Cardiac septum (tissue), 1 donor: ENCODE data around the gene PSMA7. TPM values are rescaled to one million over a fixed set of nuclear protein-coding genes. Genes with fewer than 3 reads are reported as not detected.
"Not testable (repeated sequence)": the region's sequence is repeated elsewhere in the genome, so short reads cannot be mapped to it uniquely, and the experiment has no call there.

ENCODE experiments used
- DNase-seq: peaks from one replicate; pipeline ENCODE4 v3.0.0-alpha.2; 2020; ENCODE audit warnings: low spot score
- intact Hi-C: fragments of 100-400 bp; cut with DNase I; formaldehyde crosslinking; loops from one replicate; pipeline ENCODE4 v1.14.0; 2022
- total RNA-seq: library from RNA; stranded (reverse); fragmentation: NEBNext Ultra II Directional; extraction: Animal tissue kit (Norgen Biotek cat#: 25700); gene quantifications from one replicate; pipeline ENCODE4 v1.2.1, GENCODE V29; 2021
- donor health status: DM: no; HTN: no; CAD: no.

The PSMA7 gene
- total RNA-seq, 1 donor from 2014 or later, result 198 TPM

DNA sequence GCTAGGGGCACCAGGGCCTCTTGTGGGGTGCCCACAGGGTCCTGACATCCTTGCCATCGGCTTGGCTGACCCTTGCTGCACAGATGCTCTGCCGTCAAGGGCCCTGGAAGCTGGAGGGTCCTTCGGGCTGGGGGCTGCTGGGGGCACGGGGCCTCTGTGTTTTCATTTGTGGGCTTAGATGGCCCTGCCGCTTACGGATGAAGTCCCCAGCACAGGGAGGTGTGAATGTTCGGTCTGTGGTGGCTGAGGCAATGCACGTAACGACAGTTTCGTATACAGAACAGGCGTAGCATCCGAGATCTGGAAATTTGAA is 14.8 kb upstream of the PSMA7 start:
- no peak for DNase-seq
- intact Hi-C loops, result loop anchor here (5.0 kb wide), 1 partner anchor 146 kb away; no protein-coding TSS in a partner anchor

DNA sequence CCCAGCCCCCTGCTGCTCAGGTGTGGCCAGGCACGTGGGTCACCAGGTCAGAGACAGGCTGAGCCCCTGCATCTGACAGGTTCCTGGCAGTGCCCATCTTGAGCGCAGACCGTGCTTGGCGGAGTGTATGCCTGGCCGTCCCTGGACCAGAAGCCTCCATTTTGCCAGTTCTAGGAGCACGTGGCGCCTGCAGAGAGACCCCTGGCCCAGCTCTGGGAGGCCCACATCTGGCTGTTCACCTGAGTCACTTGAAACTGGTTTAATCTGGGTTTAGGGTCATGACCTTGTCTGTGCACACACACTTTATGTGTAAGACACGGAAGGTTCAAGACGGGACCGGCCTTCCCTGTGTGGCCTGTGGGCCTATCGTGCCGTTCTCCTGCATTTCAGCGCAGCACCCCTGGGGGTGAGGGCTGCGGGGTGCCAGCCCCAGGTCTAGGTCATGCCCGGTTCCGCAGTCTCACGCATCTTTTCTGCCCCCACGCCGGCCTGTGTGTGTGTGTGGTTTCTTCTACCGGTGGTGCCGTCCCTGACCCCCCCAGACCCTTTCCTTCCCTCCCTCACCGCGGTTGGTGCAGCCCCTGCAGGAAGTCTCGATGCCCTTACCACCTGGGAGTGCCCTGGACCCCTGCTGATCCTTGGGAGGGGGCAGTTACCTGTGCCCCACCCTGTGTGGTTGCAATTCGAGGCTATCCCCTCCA is 14.3 kb upstream of the PSMA7 start:
- intact Hi-C loops, result loop anchor here (5.0 kb wide), 1 partner anchor 145 kb away; no protein-coding TSS in a partner anchor
- no peak for DNase-seq

DNA sequence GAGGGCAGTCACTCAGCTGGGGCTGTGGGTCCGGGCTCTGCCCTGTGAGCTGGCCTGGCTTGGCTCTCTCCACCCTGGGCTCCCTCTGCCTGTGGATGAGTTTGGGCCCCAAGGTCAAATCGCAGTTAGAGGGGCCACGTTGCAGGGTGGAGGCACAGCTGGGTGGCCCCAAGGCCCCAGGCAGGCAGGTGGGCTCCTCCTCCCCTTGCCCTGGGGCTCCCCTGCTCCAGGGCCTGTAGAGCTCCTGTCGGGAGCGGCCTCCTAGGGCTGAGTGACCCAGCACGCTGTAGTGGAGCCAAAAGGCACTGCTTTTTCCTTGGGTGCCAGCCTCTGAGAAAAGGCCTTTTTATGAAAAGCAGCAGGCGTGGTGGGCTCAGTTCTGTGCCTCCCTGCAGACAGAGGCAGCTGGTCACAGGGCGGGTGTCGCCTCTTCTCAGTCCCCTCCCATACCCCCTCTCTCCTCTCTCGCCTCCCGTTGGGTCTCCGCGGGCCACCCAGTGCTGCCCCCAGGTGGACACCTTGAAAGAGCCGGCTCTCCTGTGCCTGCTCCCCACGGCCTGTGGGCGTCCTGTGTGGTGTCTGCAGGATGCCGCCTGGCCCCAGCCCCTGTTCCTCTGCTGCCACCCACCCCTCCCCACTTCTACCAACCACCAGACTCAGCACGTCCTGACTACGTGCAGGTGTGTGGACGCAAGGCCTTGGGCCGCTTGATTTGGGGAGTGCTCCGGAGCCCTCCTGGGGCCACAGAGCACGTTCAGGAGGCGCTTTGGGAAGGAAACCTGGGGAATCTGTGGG is 13.6 kb upstream of the PSMA7 start:
- intact Hi-C loops, result loop anchor here (5.0 kb wide), 1 partner anchor 144 kb away; no protein-coding TSS in a partner anchor
- peak; percentile 88 for DNase-seq

DNA sequence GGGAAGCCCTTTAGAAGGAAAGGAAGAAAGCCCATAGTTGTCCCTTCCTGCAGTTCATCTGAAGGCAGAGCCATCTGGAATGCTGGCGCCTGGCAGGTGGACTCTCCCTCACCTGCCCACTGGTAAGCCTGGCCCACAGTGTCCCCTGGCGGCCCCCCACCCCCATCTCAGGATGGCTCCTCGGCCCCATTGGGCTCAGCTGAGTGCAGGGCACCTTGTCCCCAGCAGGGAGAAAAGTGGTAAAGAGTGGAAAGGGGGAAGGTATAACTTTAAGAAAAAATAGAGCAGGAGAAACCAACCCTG is 13.0 kb upstream of the PSMA7 start:
- intact Hi-C loops, result loop anchor here (5.0 kb wide), 1 partner anchor 144 kb away; no protein-coding TSS in a partner anchor

DNA sequence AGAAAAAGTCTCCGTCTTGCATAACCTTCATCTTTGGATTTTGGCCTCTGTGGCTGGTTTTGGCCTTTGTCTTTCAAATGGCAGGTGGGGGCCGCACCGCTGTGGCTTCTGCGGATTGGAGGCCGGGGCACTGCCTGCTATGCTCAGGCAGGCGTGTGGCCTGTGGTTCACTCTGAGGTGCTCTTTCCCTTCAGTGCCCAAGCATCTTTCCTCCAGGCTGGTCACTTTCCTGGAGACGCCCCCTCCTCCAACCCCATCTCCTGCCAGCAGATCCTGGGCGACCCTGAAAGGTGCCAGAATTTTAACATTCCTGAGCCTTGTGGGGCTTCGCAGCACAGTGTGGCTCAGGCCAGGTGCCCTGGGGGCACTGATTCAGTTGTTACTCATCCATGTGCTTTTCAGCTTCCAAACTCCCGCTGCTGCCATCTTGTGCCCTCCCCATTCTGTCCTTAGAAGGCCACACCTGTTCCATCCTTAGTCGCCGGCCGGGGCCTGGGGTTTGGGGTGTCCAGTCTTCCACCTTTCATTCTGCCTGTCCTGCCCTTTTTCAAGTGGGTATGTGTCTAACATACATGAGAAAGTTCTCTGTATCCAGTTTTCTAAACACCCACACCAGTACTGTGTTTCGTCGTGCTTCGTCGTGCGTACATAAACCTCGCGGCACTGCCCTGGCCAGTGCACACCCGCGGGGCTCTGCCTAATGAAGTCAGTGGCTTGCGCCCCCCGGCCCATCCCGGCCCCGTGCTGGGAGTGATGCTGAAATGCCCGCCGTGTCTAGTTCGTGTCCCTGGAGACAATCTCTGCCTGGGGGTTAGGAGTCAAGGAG is 12.4 kb upstream of the PSMA7 start:
- DNase-seq, result no peak
- intact Hi-C loops, result loop anchor here (5.0 kb wide), 1 partner anchor 143 kb away; no protein-coding TSS in a partner anchor

More for the DNA sequence above, 13.0 kb upstream of the PSMA7 start:
- DNase-seq, result no peak

DNA sequence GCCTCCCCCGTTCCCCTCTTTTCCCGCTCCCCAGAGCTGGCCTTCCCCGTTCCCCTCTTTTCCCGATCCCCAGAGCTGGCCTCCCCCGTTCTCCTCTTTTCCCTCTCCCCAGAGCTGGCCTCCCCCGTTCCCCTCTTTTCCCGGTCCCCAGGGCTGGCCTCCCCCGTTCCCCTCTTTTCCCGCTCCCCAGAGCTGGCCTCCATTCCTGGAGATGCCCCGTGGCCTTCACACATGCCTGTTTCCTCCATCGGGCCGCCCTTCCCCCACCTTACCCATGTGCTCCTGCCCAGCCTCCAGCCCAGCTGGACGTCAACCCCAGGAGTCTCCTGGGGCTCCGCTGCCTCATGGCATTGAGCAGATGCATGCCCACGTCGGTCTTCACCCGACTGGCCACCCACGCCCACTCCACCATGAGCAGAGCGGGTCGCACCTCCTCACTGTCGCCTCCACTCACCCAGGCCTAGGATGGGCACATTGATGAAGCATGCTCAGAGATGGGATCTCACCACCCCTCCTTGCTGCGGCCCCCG is 8.7 kb upstream of the PSMA7 start:
- intact Hi-C loops, result no loop called here
- DNase-seq, result no peak

DNA sequence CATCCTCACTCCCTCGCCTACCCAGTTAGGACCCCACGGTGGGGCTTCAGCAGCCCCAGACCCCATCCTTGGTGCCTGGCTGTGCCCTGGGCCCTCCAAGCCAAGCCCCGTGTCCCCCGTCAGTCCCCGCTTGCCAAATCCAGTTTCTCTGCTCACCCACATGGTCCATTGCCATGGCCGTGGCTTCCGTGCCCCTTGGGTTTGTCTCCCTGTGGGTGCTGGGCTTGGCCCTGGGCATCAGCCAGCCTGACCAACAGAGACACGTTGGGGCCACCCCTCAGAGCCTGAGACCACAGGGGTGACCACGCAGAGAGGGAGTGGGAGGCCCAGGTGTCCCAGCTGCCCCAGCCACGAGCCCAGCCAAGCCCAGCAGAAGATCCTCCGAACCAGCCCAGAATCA is 8.0 kb upstream of the PSMA7 start:
- no peak for DNase-seq
- intact Hi-C loops, result no loop called here

DNA sequence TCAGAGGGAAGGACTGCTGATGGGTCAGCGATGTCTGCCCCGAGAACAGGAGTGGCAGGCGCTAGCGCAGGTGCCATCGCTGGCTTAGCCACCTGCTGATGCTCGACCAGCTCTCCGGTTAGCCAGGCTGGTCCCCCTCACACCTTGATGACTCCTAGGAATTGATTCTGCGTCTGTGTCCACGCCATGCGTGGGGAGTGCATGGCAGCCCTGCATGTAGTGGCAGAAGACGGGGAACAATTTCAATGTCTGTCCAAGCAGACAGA is 7.0 kb upstream of the PSMA7 start:
- no peak for DNase-seq
- intact Hi-C loops, result no loop called here

DNA sequence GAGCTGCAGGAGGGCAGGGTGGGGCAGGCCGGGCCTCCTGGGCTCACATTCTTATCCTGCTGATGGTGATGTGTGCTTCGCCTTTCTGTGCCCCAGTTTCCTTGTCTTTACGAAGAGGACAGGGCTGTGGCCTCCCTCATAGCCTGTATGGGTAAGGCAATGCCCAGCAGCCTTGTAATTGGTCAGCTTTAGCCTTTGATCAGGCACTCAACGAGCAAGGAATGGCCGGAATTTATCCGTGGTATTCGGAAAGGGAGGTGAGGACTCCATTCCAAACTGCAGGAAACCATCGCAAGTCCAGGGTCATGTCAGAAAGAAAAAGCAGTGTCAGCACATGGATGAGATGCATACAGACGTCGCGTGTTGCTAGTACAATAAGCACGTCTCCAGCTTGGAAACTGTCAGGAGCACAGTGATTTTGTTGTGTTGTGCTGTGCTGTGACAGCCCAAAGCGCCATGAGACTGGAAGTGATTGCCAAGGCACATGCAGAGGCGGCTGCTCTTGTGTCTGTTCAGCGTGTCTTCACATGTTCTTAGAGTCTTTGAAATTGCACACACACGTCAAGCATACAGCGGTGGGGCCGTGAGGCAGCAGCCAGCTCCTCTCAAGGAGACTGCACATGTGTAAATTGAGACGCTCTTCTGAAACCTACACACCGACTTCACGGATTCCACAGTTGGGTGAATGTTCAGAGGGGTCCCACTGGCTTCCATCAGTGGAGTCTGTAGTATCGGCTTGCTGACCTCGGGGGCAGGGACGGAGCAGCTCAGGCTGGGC is 6.5 kb upstream of the PSMA7 start:
- intact Hi-C loops, result no loop called here
- DNase-seq, result no peak

DNA sequence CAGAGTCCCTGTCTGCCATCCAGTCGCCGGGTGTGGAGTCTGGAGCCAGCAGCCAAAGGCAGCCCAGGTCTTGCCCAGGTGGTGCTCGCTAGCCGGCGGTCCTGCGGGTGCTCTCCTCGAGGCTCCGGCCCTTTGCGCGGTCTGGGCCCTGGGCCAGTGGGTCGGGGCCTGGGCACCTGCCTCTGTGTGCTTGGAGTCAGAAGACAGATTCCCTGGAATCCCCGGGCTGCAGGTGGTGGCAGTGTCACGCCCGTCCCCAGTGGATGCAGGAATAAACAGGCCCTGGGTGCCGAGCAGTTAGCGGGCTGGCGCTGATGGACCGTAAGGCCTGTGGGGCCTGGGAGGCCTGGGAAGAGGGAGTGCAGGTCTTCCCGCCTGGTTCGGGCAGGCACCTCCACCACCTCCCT is 5.7 kb upstream of the PSMA7 start:
- intact Hi-C loops, result no loop called here
- no peak for DNase-seq

DNA sequence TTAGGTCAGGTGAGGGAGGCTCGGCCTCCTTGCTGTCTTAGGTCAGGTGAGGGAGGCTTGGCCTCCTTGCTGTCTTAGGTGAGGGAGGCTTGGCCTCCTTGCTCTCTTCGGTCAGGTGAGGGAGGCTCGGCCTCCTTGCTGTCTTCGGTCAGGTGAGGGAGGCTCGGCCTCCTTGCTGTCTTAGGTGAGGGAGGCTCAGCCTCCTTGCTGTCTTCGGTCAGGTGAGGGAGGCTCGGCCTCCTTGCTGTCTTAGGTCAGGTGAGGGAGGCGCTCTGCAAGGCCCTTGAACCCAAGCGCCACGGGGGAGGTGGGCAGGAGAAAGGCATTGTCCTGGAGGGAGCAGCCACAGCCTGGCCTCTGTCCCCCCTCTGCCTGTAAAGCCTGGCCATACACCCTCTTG is 5.2 kb upstream of the PSMA7 start:
- DNase-seq, intact Hi-C loops: not testable (repeated sequence)

DNA sequence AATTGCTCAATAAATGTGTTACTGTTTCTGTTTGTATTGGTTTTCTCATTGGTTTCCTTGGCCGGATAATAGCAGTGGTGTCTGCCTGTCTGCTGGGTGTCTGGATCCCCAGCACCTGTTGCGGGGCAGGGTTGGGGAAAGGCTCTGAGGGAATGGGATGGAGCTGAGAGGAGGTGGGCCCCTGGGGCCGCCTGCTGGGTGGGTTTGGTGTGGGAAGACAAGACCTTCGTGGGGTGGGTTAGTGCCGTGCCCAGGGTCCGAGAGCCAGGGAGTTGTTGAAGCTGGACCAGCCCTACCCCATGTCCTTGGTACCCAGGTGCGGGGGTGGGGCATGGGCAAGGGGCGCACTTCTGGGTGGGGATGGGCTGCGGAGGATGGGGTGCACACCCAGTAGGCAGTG is 4.3 kb upstream of the PSMA7 start:
- intact Hi-C loops, result no loop called here
- DNase-seq, result no peak

DNA sequence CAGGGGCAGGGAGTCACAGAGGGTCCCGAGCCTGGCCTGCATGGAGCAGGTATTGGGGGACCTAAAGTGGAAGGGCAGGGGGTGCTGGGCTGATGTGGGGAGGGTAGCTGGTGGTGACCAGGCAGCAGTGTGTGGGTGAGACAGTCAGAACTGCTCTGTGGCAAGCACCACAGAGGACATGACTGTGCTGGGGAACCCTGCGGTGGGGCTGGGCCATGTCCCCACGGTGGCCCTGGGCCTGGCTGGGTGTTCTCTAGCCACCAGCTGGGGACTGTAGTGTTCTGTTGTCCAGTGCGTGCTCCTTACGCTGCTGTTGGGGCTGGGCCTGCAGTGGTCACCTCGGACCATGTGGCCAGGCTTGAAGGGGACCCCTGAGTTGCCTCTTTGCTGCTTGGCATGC is 3.9 kb upstream of the PSMA7 start:
- intact Hi-C loops, result no loop called here
- DNase-seq, result no peak

DNA sequence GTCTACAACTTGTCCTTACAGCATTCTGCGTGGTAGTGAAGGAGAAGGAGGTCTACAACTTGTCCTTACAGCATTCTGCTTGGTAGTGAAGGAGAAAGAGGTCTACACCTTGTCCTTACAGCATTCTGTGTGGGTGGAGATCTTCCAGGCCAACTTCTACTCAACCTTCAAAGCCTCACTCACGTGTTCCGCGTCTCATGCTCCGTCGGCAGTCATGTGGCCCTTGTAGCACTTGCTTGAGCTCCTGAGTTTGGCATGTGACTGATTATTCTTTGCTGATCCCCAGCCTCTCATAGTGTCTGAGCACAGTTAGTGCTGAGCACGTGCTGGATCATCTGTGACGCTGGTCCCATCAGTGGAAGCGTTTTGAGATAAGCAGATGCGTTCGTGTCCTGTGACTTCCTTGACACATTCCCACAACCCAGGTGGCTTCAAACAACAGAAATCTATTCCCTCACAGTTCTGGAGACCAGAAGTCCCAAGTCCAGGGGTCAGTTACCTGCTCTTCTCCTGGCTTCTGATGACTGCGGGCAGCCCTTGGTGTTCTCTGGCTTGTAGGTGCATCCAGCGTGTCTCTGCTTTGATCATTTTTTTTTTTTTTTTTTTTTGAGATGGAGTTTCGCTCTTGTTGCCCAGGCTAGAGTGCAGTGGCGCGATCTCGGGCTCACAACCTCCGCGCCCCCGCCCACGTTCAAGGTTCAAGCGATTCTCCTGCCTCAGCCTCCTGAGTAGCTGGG is 3.0 kb upstream of the PSMA7 start:
- DNase-seq, result no peak
- intact Hi-C loops, result no loop called here

DNA sequence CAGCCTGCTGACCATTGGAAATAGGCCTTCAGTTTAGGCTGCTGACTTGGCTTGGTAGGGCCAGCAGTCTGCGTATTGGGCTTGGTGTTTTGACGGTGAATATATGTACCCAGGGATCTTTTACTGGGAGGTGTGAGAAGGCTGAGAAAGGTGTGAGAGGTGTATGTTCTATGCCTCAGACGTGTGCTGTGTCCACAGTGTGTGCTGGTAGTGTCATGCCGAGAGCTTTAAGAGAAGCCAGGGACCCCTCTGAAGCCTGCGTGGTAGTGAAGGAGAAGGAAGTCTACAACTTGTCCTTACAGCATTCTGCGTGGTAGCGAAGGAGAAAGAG is 2.5 kb upstream of the PSMA7 start:
- DNase-seq, result no peak
- intact Hi-C loops, result no loop called here

DNA sequence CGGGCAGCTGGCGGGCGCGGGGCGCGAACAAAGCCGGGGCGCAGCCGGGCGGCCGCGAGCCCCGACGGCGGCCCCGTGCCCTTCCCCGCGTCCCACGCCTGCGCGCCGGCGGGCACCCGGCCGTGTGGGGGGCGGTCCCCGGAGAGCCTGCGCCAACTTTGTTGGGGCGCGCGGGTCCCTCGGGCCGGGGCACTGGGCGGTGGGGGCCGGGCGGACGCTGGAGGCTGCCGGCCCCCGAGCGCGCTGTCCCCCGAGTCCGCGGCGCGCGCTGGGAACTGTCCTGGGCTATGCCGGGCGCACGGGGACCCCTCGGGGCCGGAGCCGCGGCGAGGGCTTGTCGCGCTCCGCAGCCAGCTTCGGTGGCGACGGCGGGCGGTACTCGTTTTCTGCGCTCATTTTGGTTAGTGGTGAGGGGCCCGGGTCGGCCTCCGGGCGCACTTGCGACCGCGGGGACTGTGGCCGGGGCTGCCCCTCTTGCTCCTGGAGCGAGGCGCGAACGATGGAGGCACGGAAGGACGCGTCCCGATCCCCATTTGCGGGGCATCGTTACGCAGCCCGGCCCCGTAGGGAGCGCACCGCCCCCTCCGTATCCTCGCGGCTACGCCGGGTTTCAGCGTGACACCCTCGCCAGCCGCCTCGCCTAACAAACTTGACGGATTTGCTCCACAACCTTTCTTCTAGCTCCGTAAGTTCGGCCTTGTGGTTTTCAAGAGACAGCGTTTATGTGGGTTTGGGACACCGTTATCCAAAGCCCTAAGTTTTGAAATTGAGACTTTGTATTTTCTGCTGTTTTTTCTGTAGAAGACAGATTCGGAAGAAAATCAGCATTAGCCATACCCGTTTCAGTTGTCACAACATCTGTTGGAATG is 997 bp upstream of the PSMA7 start:
- intact Hi-C loops, result loop anchor here (2.0 to 5.0 kb wide), 2 partner anchors 21 to 82 kb away; partner anchors contain the start of gene LSM14B
- DNase-seq, result no peak

DNA sequence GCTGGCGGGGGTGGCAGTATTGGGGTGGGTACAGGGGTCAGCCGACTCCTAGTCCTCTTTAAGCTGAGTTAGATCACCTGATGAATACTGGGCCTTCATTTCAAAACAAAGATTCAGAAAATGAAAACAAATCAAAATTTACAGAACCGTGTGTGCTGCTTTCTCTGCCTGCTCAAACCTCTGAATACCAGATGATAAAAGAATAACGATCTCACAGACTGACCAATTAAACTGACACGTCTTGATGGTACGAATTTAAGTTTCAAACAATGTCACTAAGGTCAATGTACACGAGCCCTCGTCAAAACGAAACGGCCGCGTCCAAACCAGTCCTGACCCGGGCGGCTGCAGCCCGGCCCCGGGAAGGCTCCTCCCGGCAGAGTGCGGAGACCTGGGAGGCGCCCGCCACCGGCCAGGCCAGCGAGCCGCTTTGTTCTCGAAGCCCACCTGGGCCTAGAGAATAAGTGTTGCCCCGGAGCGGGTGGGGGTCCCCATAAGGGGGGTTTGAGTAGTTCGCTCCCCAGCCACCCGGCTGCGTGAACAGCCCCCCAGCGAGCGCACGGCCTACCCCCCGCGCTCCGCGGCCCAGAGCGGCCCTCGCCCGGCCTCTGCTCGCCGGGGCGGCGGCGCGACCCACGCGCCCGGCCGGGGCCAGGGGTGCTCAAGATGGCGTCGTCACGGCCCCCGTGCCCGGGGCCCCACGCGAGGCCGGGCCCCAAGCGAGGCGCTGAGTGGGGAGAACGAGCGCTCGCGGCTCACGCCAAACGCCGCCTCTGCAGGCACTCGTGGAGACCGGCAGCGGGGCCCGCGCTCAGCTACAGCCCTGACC is 728 bp downstream of the PSMA7 start:
- no peak for DNase-seq
- intact Hi-C loops, result loop anchor here (2.0 to 5.0 kb wide), 2 partner anchors 20 to 80 kb away; partner anchors contain the start of gene LSM14B
